Lower leg skin (tissue), 3 donors: ENCODE measurements around the gene LIN54.

ENCODE experiments used
- CTCF ChIP-seq, 3 donors: fragments of 450-650 bp; IDR thresholded peaks; one replicate each; pipeline ENCODE4 v1.5.1; 2016; ENCODE audit warnings: antibody characterized with exemption in 3 of 3, mild to moderate bottlenecking in 3 of 3, moderate library complexity in 2 of 3
- POLR2A ChIP-seq, 2 donors: fragments of 450-650 bp; IDR thresholded peaks; one replicate each; pipeline ENCODE4 v1.6.1; 2016 to 2017; ENCODE audit warnings: antibody characterized with exemption in 2 of 2, mild to moderate bottlenecking in 1 of 2, moderate library complexity in 1 of 2

- TF ChIP-seq POLR2A (IDR thresholded peaks at IDR 0.05): no peak
- no peak for TF ChIP-seq CTCF (IDR thresholded peaks at IDR 0.05)
Measured at GRCh38 chr4:83036991-83037665, 26.5 kb upstream of the LIN54 start.
